GM23338 (cell line): Measurements from ENCODE around the gene DOK7. TPM values are rescaled to one million over a fixed set of nuclear protein-coding genes. Genes with fewer than 3 reads are reported as not detected.

Experiments
- ATAC-seq: fragments of 200-7000 bp; cut with Tn5 transposase; 3 replicates; pipeline ENCODE4 v1.9.1; 2020
- DNase-seq: peaks from one replicate; pipeline ENCODE4 v3.0.0-alpha.2; 2015; ENCODE audit warnings: low spot score
- H2AFZ ChIP-seq: fragments of 200-600 bp; sonication (generic); 2 replicates; pipeline ENCODE4 v1.8.0; 2016; ENCODE audit warnings: antibody characterized with exemption, mild to moderate bottlenecking, moderate library complexity
- H3F3A ChIP-seq: fragments of 200-600 bp; sonication (generic); replicated peaks from 2 replicates; pipeline ENCODE4 v1.8.0; 2017; ENCODE audit warnings: antibody characterized with exemption, mixed run types, low read depth
- H3K27ac ChIP-seq: fragments of 200-600 bp; sonication (generic); 2 replicates; pipeline ENCODE4 v1.6.1; 2016; ENCODE audit warnings: low read depth
- H3K27me3 ChIP-seq: fragments of 200-600 bp; sonication (generic); 2 replicates; pipeline ENCODE4 v1.8.0; 2016; ENCODE audit warnings: mild to moderate bottlenecking, mixed run types, moderate library complexity; ENCODE audit not compliant: insufficient read depth
- H3K36me3 ChIP-seq: fragments of 200-600 bp; sonication (generic); 2 replicates; pipeline ENCODE4 v1.8.0; 2016; ENCODE audit warnings: mild to moderate bottlenecking; ENCODE audit not compliant: insufficient read depth
- H3K4me1 ChIP-seq: fragments of 200-600 bp; sonication (generic); 2 replicates; pipeline ENCODE4 v1.8.0; 2016; ENCODE audit warnings: mild to moderate bottlenecking, moderate library complexity; ENCODE audit not compliant: insufficient read depth
- H3K4me2 ChIP-seq: fragments of 200-600 bp; sonication (generic); 2 replicates; pipeline ENCODE4 v1.7.1; 2017; ENCODE audit warnings: mixed run types
- H3K4me3 ChIP-seq: fragments of 200-600 bp; sonication (generic); 2 replicates; pipeline ENCODE4 v1.6.1; 2016; ENCODE audit warnings: mixed run types
- H3K79me2 ChIP-seq: fragments of 200-600 bp; sonication (generic); replicated peaks from 2 replicates; pipeline ENCODE4 v1.8.0; 2017; ENCODE audit warnings: mild to moderate bottlenecking; ENCODE audit not compliant: insufficient read depth
- H3K9me2 ChIP-seq: fragments of 200-600 bp; sonication (generic); 2 replicates; pipeline ENCODE4 v1.8.0; 2017; ENCODE audit not compliant: insufficient read depth
- H4K20me1 ChIP-seq: fragments of 200-600 bp; sonication (generic); replicated peaks from 2 replicates; pipeline ENCODE4 v1.8.0; 2017; ENCODE audit warnings: mild to moderate bottlenecking; ENCODE audit not compliant: insufficient read depth
- H3K27ac Mint-ChIP-seq: 2 replicates; pipeline ENCODE4 v1.8.0; 2020; ENCODE audit warnings: inconsistent platforms, mild to moderate bottlenecking, moderate library complexity, mixed read lengths
- H3K27me3 Mint-ChIP-seq: 3 replicates; pipeline ENCODE4 v1.8.0; 2022; ENCODE audit warnings: low read depth, mild to moderate bottlenecking, moderate library complexity, mixed read lengths, inconsistent platforms; ENCODE audit not compliant: insufficient read depth, poor library complexity
- H3K36me3 Mint-ChIP-seq: 3 replicates; pipeline ENCODE4 v1.8.0; 2021; ENCODE audit warnings: low read depth, mild to moderate bottlenecking, inconsistent platforms, moderate library complexity, mixed read lengths
- H3K4me1 Mint-ChIP-seq: 3 replicates; pipeline ENCODE4 v1.8.0; 2020; ENCODE audit warnings: mild to moderate bottlenecking, inconsistent platforms, mixed read lengths
- H3K4me3 Mint-ChIP-seq: 3 replicates; pipeline ENCODE4 v1.8.0; 2021; ENCODE audit warnings: moderate library complexity, mild to moderate bottlenecking, inconsistent platforms, mixed read lengths
- H3K9me3 Mint-ChIP-seq: 3 replicates; pipeline ENCODE4 v1.8.0; 2020; ENCODE audit warnings: moderate library complexity, mild to moderate bottlenecking, inconsistent platforms, mixed read lengths
- CTCF ChIP-seq, 2 experiments: fragments of 200-600 bp in 1 of 2; sonication (generic) in 1 of 2; conservative IDR thresholded peaks; 2 replicates each; pipeline versions ENCODE4 v1.5.1 to v1.6.1; 2016 to 2017; ENCODE audit warnings: antibody characterized with exemption in 2 of 2, low read depth in 2 of 2, mild to moderate bottlenecking in 2 of 2, moderate library complexity in 1 of 2
- ETS1 ChIP-seq: IDR thresholded peaks from 2 replicates; pipeline ENCODE4 v1.6.1; 2016; ENCODE audit warnings: antibody characterized with exemption
- EZH2 ChIP-seq: fragments of 200-600 bp; sonication (generic); IDR thresholded peaks from one replicate; pipeline ENCODE4 v1.8.0; 2017; ENCODE audit warnings: antibody characterized with exemption, mild to moderate bottlenecking, low read depth; ENCODE audit not compliant: unreplicated experiment
- JUNB ChIP-seq: IDR thresholded peaks from one replicate; pipeline ENCODE4 v1.6.1; 2016; ENCODE audit warnings: antibody characterized with exemption; ENCODE audit not compliant: unreplicated experiment
- NANOG ChIP-seq: IDR thresholded peaks from 2 replicates; pipeline ENCODE4 v1.6.1; 2016; ENCODE audit warnings: antibody characterized with exemption, borderline replicate concordance
- REST ChIP-seq: IDR thresholded peaks from one replicate; pipeline ENCODE4 v1.6.1; 2018; ENCODE audit warnings: antibody characterized with exemption; ENCODE audit not compliant: unreplicated experiment
- STAT1 ChIP-seq: IDR thresholded peaks from one replicate; pipeline ENCODE4 v1.6.1; 2016; ENCODE audit warnings: antibody characterized with exemption; ENCODE audit not compliant: unreplicated experiment
- ZNF114 ChIP-seq: fragments of 250-450 bp; sonication (Bioruptor Pico); IDR thresholded peaks from 2 replicates; pipeline ENCODE4 v1.5.0; 2020; ENCODE audit warnings: mild to moderate bottlenecking, moderate library complexity
- ZNF462 ChIP-seq: fragments of 250-450 bp; sonication (Bioruptor Pico); IDR thresholded peaks from 2 replicates; pipeline ENCODE4 v1.5.0; 2020; ENCODE audit warnings: mild to moderate bottlenecking, moderate library complexity
- polyA plus RNA-seq: library from polyadenylated mRNA; unstranded; fragments of >200 nt; fragmentation: Nextera tagmentation; extraction: Ambion mirVana; gene quantifications from 2 replicates; pipeline ENCODE4 v1.2.1, GENCODE V29; 2016
- total RNA-seq: library from RNA; depleted of rRNA; stranded (reverse); fragments of >200 nt; shearing (Covaris generic); gene quantifications from 2 replicates; pipeline ENCODE4 v1.2.3, GENCODE V29; 2014

Gene DOK7
- total and polyA plus RNA-seq, 2 experiments from 2014 or later: 0.34 to 0.52 TPM

- Mint-ChIP-seq H3K36me3 (no peaks in the 10 kb centered on the region), H3K4me3 (no peak overlapping the region), H3K27ac (no peak overlapping the region), H3K4me1 (peaks cover 7% of the 10 kb centered on the region), H3K27me3 (peaks cover 87% of the 10 kb centered on the region), H3K9me3 (peaks cover 4% of the 10 kb centered on the region)
- no peak overlapping the region for H3K4me3 ChIP-seq
- H3F3A ChIP-seq: no peaks in the 10 kb centered on the region
- no peak for TF ChIP-seq ZNF462 (CRISPR knock-in tag)
- no peak for TF ChIP-seq CTCF (conservative IDR thresholded peaks at IDR 0.05; ENCODE audit: low read depth in 2 of 2)
- no peak for TF ChIP-seq STAT1
- no peak for TF ChIP-seq REST
- no peak for TF ChIP-seq EZH2
- TF ChIP-seq ETS1: no peak
- no peak for TF ChIP-seq NANOG
- no peak for TF ChIP-seq JUNB
- TF ChIP-seq ZNF114 (CRISPR knock-in tag): no peak
- no peaks in the 10 kb centered on the region for H3K79me2 ChIP-seq
- H3K4me1 ChIP-seq: no peaks in the 10 kb centered on the region
- peaks cover 100% of the 10 kb centered on the region for H3K27me3 ChIP-seq
- no peaks in the 10 kb centered on the region for H3K36me3 ChIP-seq
- DNase-seq (no peak), ATAC-seq (no peak)
- H2AFZ ChIP-seq: no peak overlapping the region
- H3K27ac ChIP-seq: no peak overlapping the region
- H3K9me2 ChIP-seq: no peaks in the 10 kb centered on the region
- no peak overlapping the region for H3K4me2 ChIP-seq
- H4K20me1 ChIP-seq: no peaks in the 10 kb centered on the region; the same call in 1 of the 2 replicates
Observed at GRCh38 chr4:3492741-3493719, 29.9 kb downstream of the DOK7 start.
